ENCODE results near the gene TTR.

Gene TTR

DNA sequence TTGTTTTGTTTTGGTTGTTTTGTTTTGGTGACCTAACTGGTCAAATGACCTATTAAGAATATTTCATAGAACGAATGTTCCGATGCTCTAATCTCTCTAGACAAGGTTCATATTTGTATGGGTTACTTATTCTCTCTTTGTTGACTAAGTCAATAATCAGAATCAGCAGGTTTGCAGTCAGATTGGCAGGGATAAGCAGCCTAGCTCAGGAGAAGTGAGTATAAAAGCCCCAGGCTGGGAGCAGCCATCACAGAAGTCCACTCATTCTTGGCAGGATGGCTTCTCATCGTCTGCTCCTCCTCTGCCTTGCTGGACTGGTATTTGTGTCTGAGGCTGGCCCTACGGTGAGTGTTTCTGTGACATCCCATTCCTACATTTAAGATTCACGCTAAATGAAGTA is at the start of gene TTR:
TTR (plus strand) TSS at position 250 of the 400 bp plus-strand sequence; CDS start at position 276, 26 bp downstream.
- no peak for TF ChIP-seq CTCF (IDR thresholded peaks at IDR 0.05)

DNA sequence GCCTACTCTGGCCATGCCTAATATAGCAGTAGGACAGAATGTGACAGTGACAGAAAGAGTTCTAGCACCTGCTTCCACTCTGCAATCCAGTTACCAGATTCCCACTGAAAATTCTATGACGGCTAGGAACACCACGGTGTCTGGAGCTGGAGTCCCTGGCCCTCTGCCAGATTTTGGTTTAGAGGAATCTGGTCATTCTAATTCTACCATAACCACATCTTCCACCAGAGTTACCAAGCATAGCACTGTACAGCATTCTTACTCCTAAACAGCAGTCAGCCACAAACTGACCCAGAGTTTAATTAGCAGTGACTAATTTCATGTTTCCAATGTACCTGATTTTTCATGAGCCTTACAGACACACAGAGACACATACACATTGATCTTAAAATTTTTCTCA is 45.2 kb upstream of the TTR start:
- TF ChIP-seq CTCF (IDR thresholded peaks at IDR 0.05), result no peak

GRCh38 chr18:31548853-31549252 is 42.8 kb upstream of the TTR start:
- no peak for TF ChIP-seq CTCF (IDR thresholded peaks at IDR 0.05)

DNA sequence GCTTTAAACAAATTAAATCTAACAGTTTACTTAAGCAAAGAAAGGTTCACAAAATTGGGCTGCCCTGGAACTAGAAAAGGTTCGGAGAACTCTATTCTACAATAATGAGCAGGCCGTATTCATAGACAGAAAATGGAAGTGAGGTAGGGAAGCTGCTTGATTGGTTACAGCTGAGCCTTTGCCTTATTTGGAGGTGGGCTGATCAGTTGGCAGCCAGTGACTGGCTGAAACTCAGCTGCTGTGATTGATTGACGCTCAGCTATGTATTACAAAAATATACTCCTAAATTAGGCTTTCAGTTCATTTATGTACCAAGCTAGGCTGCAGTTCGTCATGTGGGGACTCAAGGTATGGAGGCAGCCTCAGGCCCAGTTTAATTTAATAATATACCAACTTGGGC is 42.3 kb upstream of the TTR start:
- no peak for TF ChIP-seq CTCF (IDR thresholded peaks at IDR 0.05)

DNA sequence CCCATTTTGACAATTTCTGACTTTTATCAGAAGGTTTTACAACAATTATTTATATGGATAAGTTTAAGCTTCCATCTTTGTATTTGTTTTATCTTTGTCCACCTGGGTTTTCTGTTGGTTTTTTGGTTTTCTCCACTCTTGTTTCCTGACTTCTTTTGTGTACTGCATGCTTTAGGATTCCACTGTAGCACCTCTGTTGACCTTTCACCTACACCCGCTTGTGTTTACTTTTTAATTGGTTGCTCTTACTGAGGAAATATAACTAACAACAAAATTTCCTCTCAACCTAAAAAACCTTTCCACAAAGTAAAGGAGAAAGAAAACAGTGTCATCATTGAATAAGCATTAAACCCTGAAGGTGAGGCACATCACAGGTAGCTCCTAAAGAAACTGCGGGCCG is 39.8 kb upstream of the TTR start:
- no peak for TF ChIP-seq CTCF (IDR thresholded peaks at IDR 0.05)

DNA sequence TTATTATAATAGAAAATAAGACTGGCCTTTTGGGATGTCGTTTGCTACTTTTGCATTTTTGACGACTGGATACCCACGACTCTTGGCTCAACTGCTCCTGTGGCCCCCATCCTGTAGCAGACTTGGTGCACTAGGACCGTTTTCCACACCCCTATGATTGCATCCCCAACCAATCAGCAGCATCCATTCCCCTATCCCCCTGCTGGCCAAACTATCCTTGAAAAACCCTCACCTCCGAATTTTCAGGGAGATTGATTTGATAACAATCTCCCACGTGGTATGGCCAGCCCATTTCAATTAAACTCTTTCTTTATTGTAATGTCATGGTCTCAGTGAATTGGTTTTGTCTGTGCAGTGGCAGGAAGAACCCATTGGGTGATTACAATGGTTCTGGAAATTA is 37.9 kb upstream of the TTR start:
- TF ChIP-seq CTCF (IDR thresholded peaks at IDR 0.05), result no peak

DNA sequence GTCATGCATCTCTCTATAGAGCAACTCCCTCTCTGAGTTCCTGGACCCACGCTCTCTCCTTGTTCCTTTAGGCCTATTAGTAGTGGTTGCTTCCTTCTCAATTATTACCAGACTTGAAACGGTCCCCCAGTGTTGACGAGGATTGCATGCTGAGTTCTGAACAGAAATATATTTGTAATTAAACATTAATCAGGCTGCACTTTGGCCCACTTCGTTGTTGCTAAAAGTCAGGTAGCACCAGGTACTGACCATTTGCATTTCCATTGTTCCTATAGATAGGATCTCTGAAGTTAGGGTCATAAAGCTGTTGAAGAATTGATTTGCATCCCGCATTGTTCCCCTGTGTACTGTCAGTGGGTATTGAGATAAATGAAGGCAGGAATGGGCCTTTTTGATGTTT is 36.9 kb upstream of the TTR start:
- no peak for TF ChIP-seq CTCF (IDR thresholded peaks at IDR 0.05)

DNA sequence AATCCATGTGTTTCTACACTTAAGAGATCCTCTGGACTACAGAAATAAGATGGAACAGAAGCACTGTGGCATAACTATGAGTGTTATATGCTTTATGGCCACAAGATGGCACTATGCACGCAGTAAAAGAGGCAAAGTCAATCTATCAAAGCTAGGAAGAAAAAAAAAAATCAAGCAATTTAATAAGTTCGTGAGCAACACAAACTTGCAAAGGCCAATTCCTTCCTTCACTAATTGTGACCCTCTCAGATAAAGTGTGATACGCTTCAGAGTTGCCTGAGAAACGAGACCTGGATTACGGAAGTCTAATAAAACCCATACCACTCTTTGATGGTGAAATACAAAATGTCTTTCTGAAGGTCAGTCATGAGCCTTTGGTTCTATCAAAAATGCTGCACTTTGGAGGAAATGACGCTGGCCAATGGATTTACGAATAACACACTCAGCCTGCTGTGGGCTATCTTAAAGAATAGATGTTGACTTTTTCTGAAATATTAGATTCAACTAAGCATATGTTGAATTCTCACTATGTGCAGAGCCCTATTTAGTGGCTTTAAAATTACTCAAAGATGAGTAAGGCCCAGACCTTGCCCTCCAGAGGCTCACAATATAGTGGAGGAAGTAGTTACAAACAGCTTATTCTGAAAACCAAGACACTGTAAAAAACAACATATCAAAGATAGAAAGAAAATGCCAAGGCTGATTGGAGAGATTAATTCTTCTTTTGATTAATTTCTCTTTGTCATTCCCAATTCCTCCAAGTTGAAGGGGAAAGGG is 35.5 kb upstream of the TTR start:
- peak; percentile 84 for TF ChIP-seq CTCF (IDR thresholded peaks at IDR 0.05)

Measured in LNCAP (cell line).